ENCODE data around the gene SAMD11.

DNA sequence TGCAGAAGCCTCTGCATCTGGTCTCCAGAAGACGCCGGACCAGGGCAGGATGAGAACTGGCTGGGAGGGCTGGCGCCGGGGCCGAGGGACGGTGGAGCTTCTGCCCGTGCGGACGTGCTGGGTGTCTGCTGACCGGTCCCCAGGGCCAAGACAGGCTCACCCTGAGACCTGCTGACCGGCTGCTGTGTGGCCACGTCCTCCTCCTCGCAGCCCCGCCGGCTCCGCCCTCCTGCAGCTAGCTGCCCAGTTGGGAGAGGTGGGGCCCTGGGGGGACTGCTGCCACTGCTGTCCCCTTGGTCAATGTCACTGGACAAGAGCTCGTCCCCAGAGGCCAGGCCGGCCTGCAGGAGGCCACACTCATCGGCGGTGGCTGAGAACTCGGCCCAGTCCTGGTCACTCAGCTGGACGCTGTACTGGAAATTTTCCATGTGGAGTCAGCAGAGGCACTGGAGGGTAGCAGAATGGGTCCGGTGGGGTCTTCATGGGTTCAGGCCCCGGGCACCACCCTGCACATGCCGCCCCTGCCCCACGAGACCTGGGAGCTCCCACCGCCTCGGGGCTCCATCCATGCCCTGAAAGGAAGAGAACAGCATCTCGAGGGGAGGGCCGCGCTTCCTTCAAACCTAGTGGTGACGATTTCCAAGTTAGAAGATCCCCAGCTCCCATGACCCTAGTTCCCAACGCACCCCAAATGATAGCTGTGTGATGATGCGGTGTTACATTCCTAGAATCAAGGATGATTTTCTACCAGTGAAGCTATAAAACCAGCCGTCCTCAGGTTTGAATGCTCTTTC, 57.1 kb downstream of the SAMD11 start:
- TF ChIP-seq, protein P1, sequence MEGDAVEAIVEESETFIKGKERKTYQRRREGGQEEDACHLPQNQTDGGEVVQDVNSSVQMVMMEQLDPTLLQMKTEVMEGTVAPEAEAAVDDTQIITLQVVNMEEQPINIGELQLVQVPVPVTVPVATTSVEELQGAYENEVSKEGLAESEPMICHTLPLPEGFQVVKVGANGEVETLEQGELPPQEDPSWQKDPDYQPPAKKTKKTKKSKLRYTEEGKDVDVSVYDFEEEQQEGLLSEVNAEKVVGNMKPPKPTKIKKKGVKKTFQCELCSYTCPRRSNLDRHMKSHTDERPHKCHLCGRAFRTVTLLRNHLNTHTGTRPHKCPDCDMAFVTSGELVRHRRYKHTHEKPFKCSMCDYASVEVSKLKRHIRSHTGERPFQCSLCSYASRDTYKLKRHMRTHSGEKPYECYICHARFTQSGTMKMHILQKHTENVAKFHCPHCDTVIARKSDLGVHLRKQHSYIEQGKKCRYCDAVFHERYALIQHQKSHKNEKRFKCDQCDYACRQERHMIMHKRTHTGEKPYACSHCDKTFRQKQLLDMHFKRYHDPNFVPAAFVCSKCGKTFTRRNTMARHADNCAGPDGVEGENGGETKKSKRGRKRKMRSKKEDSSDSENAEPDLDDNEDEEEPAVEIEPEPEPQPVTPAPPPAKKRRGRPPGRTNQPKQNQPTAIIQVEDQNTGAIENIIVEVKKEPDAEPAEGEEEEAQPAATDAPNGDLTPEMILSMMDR (IDR thresholded peaks at IDR 0.05; ENCODE audit: control extremely low read depth in 1 of 3, insufficient read depth in 1 of 3, low read depth in 1 of 3, low read length in 3 of 3), result no peak
- TF ChIP-seq CBX8 (IDR thresholded peaks at IDR 0.05; ENCODE audit: borderline replicate concordance, low read depth, low read length) (no peak), FOSL1 (IDR thresholded peaks at IDR 0.05; ENCODE audit: insufficient read depth, low read depth, low read length) (no peak), EP300 (IDR thresholded peaks at IDR 0.05; ENCODE audit: borderline replicate concordance in 1 of 2, low read depth in 2 of 2, low read length in 2 of 2) (no peak), RAD21 (IDR thresholded peaks at IDR 0.05 in 1 of 2, conservative IDR thresholded peaks at IDR 0.05 in 1 of 2; ENCODE audit: low read depth in 2 of 2, low read length in 2 of 2) (no peak), EZH2 (IDR thresholded peaks at IDR 0.05; ENCODE audit: low read depth, low read length, severe bottlenecking) (no peak), TAF1 (IDR thresholded peaks at IDR 0.05; ENCODE audit: low read depth, low read length) (no peak), ZNF274 (IDR thresholded peaks at IDR 0.05; ENCODE audit: borderline replicate concordance, extremely low read depth, low read length) (no peak), CHD2 (IDR thresholded peaks at IDR 0.05; ENCODE audit: low read length) (no peak)
- TF ChIP-seq, protein P2, sequence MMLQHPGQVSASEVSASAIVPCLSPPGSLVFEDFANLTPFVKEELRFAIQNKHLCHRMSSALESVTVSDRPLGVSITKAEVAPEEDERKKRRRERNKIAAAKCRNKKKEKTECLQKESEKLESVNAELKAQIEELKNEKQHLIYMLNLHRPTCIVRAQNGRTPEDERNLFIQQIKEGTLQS (IDR thresholded peaks at IDR 0.05; ENCODE audit: insufficient read depth, low read depth, low read length), result no peak
